GM12875 (cell line): Measurements from ENCODE around the gene CD83.
"Not testable (repeated sequence)": the region's sequence is repeated elsewhere in the genome, so short reads cannot be mapped to it uniquely, and the experiment has no call there.

ENCODE experiments used
- H3K4me3 ChIP-seq: one replicate; pipeline ENCODE4 v1.5.1; 2011; ENCODE audit warnings: low read depth, low read length, control low read depth
- CTCF ChIP-seq: IDR thresholded peaks from 2 replicates; pipeline ENCODE4 v1.5.1; 2011; ENCODE audit warnings: low read depth, mild to moderate bottlenecking, control low read depth, inconsistent platforms, low read length, moderate library complexity, borderline replicate concordance; ENCODE audit not compliant: insufficient read depth

Gene CD83, protein sequence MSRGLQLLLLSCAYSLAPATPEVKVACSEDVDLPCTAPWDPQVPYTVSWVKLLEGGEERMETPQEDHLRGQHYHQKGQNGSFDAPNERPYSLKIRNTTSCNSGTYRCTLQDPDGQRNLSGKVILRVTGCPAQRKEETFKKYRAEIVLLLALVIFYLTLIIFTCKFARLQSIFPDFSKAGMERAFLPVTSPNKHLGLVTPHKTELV

DNA sequence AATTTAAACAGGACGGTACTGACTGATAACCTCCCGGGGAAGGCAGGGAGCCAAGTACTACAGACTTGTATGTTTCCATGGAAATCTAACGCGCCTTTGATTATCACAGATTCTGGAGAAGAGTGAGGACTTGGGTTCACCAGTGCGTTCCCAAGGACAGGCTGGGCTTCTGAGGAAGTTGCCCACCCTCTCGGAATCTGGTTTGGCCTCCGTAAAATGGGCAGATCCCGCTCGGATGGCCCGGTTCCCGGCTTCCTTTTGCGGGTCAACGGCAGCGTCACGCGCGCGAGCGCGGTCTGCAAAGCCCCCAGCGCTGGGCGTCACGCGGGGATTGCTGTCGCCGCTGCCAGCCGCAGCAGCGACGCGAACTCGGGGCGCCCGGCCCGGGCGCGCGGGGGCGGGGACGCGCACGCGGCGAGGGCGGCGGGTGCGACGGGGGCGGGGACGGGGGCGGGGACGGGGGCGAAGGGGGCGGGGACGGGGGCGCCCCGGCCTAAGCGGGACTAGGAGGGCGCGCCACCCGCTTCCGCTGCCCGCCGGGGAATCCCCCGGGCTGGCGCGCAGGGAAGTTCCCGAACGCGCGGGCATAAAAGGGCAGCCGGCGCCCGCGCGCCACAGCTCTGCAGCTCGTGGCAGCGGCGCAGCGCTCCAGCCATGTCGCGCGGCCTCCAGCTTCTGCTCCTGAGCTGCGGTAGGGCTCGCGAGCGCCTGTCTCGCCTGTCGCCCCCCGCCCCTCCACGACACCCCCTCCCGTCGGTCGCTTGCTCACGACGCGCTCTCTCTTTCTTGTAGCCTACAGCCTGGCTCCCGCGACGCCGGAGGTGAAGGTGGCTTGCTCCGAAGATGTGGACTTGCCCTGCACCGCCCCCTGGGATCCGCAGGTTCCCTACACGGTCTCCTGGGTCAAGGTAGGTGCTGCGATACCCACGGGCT is at the start of gene CD83:
Gene CD83, plus strand, starts transcription at position 615 of the 933 bp plus-strand sequence. Its CDS starts 40 bp downstream, at position 655.
- TF ChIP-seq CTCF = peak; percentile 20; the same call in 1 of the 2 replicates
- peak within 1 kb of the TSS; percentile 84 for H3K4me3 ChIP-seq

DNA sequence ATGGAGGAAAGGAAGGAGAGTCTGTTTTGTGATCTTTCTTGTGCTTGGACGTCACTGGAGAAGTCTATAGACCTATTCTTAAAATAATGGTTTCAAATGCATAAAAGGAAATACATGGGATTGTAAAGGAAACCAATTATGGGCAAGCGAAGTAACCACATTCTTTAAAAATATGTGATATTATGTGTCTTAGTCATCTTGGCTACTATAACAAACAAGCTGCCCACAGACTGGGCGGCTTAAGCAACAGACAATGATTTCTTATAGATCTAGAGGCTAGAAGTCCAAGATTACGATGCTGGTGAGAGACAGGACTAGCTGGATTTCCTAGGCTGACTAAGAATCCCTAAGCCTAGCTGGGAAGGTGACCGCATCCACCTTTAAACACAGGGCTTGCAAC is 49.4 kb upstream of the CD83 start:
- no peak overlapping the region for H3K4me3 ChIP-seq
- no peak for TF ChIP-seq CTCF

GRCh38 chr6:14068623-14069022 is 48.9 kb upstream of the CD83 start:
- TF ChIP-seq CTCF = no peak
- no peak overlapping the region for H3K4me3 ChIP-seq

DNA sequence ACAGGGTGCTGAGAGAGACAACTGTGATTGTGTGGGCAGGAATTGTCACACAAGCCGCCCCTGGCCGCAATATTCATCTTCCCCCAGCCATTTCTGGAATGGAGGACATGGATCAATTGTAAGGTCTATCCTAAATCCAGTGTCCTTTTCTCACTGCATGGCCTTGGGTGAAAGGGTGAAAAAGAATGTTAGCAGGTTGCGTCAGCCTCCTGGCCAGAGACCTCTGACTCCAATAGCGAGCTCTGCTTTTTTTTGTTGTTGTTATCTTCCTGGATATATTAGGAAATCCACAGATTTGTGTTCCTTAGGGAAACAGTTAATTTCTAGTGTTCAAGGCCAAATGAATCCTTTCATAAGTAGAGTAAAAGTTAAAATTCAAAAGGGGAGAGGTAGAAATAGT is 47.1 kb upstream of the CD83 start:
- H3K4me3 ChIP-seq = no peak overlapping the region
- no peak for TF ChIP-seq CTCF

DNA sequence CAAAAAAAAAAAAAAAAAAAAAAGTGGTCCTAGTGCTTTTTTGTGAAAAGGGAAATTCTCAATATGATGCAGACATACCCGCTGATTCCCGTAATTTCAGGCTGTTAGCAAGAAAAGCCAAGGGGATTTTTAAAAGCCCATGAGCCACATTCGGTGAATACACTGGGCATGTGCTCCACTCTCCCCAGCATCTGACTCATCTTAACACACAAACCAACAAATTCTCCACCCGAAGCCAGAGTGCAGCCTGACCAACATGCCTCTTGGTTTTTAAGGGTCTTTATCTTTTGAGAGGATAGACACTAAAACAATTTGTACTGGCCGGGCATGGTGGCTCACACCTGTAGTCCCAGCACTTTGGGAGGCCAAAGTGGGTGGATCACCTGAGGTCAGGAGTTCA is 45.5 kb upstream of the CD83 start:
- no peak overlapping the region for H3K4me3 ChIP-seq
- TF ChIP-seq CTCF = no peak

DNA sequence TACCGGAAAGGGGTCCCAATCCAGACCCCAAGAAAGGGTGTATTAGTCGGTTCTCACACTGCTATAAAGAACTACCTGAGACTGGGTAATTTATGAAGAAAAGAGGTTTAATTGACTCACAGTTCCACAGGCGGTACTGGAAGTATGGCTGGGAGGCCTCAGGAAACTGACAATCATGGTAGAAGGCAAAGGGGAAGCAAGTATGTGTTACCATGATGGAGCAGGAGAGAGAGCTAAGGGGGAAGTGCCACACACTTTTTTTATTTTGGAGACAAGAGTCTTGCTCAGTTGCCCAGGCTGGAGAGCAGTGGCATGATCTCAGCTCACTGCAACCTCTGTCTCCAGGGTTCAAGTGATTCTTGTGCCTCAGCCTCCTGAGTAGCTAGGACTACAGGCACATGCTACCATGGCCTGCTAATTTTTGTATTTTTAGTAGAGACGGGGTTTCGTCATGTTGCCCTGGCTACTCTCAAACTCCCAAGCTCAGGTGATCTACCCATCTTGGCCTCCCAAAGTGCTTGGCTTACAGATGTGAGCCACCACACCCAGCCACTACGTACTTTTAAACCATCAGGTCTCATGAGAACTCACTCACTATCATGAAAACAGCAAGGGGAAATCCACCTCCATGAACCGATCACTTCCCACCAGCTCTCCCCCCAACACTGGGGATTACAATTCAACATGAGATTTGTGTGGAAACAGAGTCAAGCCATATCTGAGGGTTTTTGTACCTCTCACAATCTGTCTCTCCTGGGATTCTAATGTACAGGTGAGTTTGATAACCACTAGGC is 43.8 kb upstream of the CD83 start:
- H3K4me3 ChIP-seq = not testable (repeated sequence)

DNA sequence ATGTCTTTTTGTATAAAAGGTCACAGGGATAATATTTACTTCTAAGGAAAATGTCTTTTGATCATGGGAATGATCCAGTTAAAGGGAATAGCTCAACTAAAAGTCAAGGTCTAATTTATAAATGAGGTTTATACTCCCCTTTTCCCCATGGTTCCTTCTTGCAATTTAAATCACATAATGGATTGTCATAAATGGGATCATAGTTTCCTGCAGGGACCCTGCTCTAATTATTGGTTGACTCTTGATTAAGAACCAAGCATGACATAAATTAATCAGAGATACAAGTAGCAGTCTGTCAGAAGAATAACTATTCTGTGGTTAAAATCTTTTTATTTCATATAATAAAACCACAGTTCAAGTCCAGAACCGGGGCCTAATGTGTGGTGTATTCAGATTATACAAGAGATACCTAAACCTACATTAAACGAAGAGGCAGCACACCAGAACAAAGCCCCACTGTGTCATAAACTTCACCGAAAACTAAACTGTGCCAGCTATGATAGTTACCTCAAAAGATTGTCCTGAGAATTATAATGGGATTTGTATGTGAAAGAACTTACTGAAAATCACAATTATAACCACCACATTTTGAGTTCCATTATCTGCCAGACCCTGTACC is 43.0 kb upstream of the CD83 start:
- TF ChIP-seq CTCF = no peak
- peak overlapping the region; percentile 3 for H3K4me3 ChIP-seq
